HG03432 (cell line): Measurements from ENCODE around the gene ATP5PD.

Source experiments
- ATAC-seq: cut with Tn5 transposase; IDR thresholded peaks from one replicate; pipeline ENCODE4 v1.9.1; 2021; ENCODE audit warnings: mild to moderate bottlenecking, moderate library complexity; ENCODE audit not compliant: unreplicated experiment

Gene ATP5PD

GRCh38 chr17:75046407-75047289, at the start of gene ATP5PD, which contains the start of gene KCTD2:
Gene ATP5PD, minus strand, starts transcription at chr17:75046969. Its CDS starts 4,319 bp downstream, at chr17:75042650.
Gene KCTD2, plus strand, starts transcription at chr17:75047225. Its CDS starts 26 bp downstream, at chr17:75047251.
- peak; percentile 93 for ATAC-seq

- ATAC-seq: no peak
Observed at GRCh38 chr17:75096082-75096625, 49.4 kb upstream of the ATP5PD start.

- no peak for ATAC-seq
Observed at GRCh38 chr17:75094871-75095399, 48.2 kb upstream of the ATP5PD start.

GRCh38 chr17:75093548-75094158, 46.9 kb upstream of the ATP5PD start:
- no peak for ATAC-seq

- no peak for ATAC-seq
Observed at GRCh38 chr17:75091855-75092327, 45.1 kb upstream of the ATP5PD start.

GRCh38 chr17:75090871-75091854, 44.4 kb upstream of the ATP5PD start:
- no peak for ATAC-seq

GRCh38 chr17:75088465-75089417, 42.0 kb upstream of the ATP5PD start:
- ATAC-seq: no peak

- no peak for ATAC-seq
Observed at GRCh38 chr17:75087558-75088453, 41.0 kb upstream of the ATP5PD start, which contains the start of gene SLC16A5. Gene SLC16A5, plus strand, starts transcription at chr17:75087954. Its CDS starts 5,683 bp downstream, at chr17:75093637.

GRCh38 chr17:75087182-75087557, 40.4 kb upstream of the ATP5PD start:
- no peak for ATAC-seq

GRCh38 chr17:75086496-75087181, 39.9 kb upstream of the ATP5PD start:
- ATAC-seq: no peak

GRCh38 chr17:75084039-75084660, 37.4 kb upstream of the ATP5PD start:
- ATAC-seq: no peak

GRCh38 chr17:75082683-75083082, 35.9 kb upstream of the ATP5PD start:
- ATAC-seq: no peak

GRCh38 chr17:75081611-75082540, 35.1 kb upstream of the ATP5PD start:
- ATAC-seq: no peak

- ATAC-seq: no peak
Observed at GRCh38 chr17:75079023-75079373, 32.2 kb upstream of the ATP5PD start.

- ATAC-seq: no peak
Observed at GRCh38 chr17:75078284-75079022, 31.7 kb upstream of the ATP5PD start.
